ENCODE results near the gene AMPD2.
A peak's percentile ranks its signal among the peaks of the same experiment; 100 is the strongest.
"Not testable (repeated sequence)": the region's sequence is repeated elsewhere in the genome, so short reads cannot be mapped to it uniquely, and the experiment has no call there.

Gene AMPD2

DNA sequence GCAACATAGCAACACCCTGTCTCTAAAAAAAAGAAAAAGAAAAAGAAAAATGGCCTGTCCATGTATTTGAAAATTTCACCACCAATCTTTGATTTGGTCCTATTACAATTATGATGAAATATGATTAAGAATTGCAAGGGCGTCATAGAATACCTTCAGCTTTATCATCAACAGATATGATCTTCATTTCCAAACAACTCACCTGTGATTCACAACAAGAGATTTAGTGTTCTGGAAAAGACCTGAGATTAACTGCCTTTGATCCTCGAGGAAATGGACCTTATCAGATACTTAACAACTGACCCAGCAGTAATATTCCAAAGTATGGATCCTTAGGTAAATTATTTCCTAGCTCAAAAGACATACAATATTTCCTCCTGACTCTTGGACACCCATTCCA lies 32.8 kb downstream of the AMPD2 start:
- no peak for DNase-seq (ENCODE audit: low spot score)

DNA sequence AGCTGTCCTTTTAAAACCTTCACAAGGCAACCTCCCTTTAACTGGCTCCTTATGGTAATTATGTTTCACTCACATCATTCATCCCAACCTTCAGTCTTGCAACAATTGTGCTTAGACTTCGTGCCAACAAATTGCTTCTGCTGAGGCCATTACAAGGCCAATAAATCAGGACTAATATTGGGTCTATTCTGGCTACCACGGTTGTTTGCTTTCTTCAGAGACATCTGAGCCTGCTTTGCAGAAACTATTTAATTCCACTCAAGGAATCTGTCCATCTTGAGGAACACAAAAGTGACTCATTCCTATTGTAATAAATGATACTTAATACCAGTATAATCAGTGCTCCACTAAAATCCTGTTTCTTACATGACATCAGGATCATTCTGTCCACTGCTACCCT lies 33.7 kb downstream of the AMPD2 start:
- no peak for DNase-seq (ENCODE audit: low spot score)

DNA sequence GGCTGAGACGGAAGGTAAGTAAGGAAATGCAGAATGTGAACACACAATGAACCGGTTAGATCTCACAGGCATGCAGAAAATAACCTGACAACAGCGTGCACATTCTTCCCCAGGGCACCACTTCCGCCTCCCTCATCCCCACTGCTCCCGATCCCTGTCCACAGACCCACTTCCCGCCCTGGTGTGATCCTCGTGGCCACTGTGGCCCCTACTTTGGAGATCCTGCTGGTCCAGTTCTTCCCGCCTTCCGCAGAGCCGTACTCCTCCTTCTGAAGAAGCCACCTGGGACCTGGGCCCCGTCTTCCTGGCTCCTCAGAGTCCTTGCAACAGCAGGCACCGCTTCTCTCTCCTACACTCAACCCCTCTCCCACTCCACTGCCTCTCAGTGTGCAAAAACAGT lies 34.9 kb downstream of the AMPD2 start:
- DNase-seq (ENCODE audit: low spot score), result no peak

DNA sequence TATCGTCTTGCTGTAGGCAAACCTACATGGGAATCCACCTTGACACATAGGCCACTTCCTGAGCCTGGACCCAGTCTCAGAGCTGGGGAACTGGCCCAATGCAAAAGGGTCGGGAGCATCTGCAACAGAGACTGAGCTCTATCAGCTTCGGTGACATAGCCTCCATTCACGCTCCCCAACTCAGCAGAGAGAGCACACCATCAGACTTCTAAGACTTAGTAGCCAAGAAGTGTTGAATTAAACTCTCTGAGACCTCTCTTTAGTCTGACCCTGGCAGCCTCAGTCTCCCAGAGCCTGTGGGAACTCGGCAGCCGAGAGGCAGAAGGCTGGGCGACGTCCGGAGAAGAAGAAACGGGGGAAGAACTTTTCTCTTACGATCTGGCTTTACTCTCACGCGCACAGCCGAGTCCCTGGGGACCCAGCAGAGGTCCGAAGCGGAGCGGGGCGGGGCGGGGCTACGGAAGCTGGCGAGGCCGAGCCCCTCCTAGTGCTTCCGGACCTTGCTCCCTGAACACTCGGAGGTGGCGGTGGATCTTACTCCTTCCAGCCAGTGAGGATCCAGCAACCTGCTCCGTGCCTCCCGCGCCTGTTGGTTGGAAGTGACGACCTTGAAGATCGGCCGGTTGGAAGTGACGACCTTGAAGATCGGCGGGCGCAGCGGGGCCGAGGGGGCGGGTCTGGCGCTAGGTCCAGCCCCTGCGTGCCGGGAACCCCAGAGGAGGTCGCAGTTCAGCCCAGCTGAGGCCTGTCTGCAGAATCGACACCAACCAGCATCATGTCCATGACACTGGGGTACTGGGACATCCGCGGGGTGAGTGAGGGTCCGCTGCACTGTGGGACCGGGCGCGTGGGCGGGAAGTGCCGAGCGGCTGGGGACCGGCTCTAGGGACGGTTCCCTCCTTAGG lies 36.2 kb downstream of the AMPD2 start, which contains the start of gene GSTM4:
TSS of gene GSTM4 (plus strand) at position 485 of the 905 bp plus-strand sequence. CDS start at position 776, 291 bp downstream.
- DNase-seq (ENCODE audit: low spot score), result peak; percentile 86

DNA sequence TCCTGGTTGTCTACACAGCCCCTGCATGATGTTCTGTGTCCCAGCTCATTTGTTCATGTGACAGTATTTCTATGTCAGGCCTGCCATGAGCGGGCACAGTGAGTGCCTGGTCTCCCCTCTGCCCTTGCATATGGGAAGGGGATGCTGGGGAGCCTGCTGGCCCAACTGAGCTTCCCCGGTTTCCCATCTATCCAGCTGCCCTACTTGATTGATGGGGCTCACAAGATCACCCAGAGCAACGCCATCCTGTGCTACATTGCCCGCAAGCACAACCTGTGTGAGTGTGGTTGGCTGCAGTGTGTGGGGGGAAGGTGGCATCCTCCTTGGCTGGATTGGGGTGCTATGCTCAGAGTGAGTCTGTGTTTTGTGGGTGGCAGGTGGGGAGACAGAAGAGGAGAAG lies 37.8 kb downstream of the AMPD2 start:
- DNase-seq (ENCODE audit: low spot score), result no peak

DNA sequence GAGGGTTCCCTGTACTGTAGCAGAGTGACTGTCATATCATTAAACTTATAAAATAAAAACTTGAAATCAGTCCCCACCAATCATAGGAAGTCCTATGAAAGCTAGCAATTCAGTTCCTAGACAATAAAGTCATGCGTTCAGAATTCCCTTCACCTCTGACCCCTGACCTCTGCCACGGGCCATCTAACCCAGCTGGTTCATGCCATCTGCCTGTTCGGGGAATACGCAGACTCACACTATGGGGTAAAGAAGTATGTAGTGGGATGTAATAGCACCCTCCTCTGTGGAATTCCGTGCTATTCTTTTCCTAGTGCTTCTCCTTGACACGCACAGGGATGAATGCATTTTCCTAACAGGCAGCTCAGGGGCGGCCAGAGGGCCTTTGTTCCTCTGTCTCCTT lies 38.3 kb downstream of the AMPD2 start:
- no peak for DNase-seq (ENCODE audit: low spot score)

DNA sequence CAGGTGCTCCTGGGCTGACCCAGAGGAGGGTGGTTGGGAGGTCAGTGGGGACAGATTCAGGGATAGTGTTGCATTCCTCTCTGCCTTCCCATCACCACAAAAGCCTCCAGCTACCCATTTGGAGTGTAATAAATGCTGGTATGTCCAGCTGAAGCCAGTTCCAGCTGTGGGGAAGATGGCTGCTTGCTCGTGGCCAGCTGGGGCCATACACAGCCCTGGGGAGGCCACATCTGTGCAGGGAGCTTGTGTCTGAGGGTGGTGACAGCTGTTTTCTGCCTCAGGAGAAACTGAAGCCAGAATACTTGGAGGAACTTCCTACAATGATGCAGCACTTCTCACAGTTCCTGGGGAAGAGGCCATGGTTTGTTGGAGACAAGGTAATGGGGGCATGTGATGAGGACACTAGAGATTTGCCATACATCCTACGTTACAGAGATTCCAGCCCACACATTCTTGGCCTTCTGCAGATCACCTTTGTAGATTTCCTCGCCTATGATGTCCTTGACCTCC lies 39.0 kb downstream of the AMPD2 start:
- no peak for DNase-seq (ENCODE audit: low spot score)

DNA sequence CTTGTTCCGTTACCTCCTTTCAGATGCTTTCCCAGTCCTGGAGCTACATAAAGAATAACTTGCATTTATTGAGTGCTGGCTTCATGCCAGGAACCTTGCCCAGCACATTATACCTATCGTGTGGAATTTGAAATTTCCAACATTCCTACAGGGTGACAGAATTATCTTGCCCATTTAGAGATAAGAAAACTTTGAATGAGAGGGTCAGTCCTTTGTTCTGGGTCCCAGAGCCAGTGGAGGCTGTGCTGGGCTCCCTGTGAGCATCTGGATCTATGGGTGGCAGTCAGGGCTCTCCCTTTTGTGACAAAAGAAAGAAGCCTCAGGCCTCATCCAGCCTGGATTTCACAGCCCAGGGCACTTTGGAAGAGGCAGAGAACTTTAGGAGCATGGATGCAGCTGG lies 39.5 kb downstream of the AMPD2 start:
- DNase-seq (ENCODE audit: low spot score), result peak; percentile 17

DNA sequence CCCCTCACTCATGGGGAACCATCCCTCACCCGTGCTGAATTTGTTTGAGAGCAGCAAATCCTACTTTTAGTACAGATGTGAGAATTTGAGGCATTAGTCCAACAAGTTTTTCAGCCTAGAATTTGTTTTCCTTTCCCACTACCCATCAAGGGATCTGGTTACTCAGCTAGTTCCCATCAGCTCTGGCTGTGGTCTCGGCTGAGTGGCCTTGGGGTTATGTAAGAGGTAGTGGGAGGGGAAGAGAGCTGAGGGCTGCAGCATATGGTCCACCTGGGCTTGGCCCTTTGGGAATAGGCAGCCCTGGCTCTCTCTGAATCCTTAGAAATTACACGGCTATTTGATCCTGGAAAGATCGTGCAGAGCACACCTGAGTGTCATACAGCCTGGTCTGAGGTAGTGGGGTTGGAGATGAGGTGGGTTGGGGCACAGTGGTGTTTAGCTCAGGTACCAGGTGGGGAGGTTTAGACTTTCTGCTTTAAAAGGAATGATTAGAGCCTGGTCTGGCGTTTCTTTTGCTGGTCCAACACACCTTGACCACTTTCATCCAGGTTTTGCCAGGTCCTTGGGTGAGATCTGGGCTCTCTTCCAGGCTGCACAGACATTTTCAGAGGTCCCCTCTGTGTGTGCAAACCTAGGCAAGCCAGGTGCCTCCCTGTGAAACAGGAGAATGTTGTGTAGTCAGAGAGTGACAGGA lies 40.5 kb downstream of the AMPD2 start:
- no peak for DNase-seq (ENCODE audit: low spot score)

DNA sequence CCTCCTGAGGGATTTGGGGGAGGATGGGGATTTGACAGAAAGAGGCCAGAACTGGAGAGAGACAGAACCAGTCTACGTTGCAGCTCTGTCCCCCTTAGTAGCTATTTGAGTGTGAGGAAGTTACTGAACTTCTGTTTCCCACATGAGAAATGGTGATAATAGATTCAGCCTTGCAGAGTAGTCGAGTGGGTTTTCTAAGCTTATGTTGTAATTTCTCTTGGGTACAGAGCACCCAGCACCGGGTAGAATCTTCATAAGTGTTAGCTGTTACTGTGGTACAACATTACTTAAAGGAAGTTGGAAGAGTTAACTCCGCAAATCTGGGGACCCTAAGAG lies 41.0 kb downstream of the AMPD2 start:
- not testable (repeated sequence) for DNase-seq (ENCODE audit: low spot score)

DNA sequence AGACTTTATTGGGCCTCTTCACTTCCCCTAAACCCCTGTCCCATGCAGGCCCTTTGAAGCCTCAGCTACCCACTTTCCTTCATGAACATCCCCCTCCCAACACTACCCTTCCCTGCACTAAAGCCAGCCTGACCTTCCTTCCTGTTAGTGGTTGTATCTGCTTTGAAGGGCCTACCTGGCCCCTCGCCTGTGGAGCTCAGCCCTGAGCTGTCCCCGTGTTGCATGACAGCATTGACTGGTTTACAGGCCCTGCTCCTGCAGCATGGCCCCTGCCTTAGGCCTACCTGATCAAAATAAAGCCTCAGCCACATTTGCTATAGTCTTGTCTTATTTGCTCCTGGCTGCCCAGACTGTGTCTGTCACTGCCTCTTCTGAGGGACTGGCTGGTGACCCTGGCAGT lies 41.8 kb downstream of the AMPD2 start:
- DNase-seq (ENCODE audit: low spot score), result no peak

DNA sequence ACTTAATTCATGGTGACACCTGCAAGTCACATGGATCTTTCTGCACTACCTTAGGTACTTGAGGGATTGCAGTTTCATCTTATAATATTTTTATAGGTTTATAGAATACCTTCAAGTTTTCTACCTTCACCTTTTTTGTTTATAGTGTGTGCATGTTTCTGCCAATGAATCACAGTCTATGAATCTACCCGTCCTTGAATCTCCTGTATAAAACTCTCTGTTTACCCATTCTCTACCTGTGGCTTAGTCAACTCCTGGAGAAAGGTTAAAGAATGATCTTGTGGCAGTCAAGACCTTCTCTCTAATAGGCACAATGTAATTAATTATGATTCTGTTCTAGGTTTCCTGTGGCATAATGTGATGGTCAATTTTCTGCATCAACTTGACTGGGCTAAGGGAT lies 45.0 kb downstream of the AMPD2 start:
- DNase-seq (ENCODE audit: low spot score), result no peak

DNA sequence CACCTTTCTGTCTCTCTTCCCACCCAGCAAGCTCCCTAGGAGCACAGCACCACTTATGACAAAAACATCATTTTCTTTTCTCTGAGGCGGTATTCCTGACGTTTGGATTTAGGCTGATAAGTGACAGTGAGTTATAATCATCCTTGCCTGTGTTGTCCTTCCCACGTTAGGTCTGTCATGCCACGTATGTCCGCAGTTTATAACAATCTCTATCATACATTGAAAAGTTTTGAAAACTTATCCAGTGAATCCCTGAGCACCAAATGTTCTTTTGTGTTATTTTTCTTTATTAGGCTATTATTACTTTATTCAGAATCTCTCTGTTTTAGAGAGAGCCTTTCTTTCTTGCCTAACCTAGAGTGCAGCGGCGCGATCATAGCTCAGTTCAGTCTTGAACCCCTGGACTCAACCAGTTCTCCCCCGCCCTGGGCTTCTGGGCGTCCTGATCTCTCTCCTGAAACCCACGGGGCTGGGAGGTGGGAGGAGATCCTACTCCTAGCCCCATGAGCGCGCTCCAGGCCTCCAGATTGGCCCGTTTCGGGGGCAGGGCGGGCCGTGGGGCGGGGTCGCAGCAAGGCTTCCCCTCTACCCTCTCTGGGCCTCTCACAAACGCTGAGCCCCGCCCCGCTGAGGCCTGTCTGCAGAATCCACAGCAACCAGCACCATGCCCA lies 48.0 kb downstream of the AMPD2 start, which contains the start of gene GSTM2:
TSS of gene GSTM2 (plus strand) at position 606 of the 671 bp plus-strand sequence. CDS start at position 665, 59 bp downstream.
- DNase-seq (ENCODE audit: low spot score), result peak; percentile 96

DNA sequence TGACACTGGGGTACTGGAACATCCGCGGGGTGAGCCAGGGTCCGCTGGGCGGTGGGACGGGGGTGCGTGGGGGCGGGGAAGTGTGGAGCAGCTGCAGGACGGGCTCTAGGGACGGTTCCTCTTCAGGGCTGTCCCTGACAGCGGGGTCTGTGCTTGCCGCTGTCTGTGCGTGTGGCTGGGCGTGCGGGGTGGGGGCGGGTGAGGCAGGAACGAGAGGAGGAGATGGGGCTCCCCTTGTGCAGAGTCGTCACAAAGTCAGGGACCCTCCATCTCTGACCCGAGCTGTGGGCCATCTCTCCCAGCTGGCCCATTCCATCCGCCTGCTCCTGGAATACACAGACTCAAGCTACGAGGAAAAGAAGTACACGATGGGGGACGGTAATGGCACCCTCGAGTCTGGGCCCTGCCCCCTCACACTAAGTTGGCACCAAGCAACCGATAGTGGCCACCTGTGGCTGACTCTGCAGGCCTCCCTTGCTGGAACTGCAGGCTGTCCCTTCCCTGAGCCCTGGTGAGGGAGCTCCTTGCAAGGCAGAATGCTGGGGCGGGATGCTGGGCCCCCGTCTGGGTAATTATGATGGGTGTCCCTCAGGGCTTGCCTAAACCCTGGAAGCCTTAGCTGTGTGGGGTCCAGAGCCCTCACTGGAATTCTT lies 48.6 kb downstream of the AMPD2 start:
- no peak for DNase-seq (ENCODE audit: low spot score)

DNA sequence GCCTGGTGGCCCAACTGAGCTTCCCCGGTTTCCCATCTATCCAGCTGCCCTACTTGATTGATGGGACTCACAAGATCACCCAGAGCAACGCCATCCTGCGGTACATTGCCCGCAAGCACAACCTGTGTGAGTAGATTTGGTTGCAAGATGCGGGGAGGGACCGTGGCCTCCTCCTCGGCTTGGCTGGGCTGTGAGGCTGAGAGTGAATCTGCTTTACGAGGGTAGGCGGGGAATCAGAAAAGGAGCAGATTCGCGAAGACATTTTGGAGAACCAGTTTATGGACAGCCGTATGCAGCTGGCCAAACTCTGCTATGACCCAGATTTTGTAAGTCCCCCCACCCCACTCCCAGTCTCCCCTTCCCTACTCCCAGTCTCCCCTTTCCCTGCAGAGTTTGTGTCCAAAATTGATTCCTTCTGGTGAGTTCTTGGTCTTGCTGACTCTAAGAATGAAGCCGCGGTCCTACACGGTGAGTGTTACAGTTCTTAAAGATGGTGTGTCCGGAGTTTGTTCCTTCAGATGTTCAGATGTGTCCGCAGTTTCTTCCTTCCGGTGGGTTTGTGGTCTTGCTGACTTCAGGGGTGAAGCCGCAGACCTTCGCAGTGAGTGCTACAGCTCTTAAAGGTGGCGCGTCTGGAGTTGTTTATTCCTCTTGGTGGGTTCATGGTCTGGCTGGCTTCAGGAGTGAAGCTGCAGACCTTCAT lies 49.8 kb downstream of the AMPD2 start:
- DNase-seq (ENCODE audit: low spot score), result no peak

DNA sequence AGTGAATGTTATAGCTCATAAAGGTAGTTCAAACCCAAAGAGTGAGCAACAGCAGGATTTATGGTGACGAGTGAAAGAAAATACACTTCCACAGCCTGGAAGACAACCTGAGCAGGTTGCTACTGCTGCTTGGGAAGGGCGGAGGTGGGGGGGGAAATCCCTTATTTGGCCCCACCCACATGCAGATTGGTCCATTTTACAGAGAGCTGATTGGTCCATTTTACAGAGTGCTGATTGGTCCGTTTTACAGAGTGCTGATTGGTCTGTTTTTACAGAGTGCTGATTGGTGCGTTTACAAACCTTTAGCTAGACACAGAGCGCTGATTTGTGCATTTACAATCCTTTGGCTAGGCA lies 50.3 kb downstream of the AMPD2 start:
- not testable (repeated sequence) for DNase-seq (ENCODE audit: low spot score)

DNA sequence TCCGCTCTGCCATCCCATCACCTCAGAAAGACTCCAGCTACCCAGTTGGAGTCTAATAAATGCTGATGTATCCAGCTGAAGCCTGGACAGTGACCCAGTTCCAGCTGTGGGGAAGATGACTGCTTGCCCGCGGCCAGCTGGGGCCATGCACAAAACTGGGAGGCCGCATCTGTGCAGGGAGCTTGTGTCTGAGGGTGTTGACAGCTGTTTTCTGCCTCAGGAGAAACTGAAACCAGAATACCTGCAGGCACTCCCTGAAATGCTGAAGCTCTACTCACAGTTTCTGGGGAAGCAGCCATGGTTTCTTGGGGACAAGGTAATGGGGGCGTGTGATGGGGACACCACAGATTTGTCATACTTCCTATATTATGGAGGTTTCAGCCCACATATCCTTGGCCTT lies 51.4 kb downstream of the AMPD2 start:
- no peak for DNase-seq (ENCODE audit: low spot score)

DNA sequence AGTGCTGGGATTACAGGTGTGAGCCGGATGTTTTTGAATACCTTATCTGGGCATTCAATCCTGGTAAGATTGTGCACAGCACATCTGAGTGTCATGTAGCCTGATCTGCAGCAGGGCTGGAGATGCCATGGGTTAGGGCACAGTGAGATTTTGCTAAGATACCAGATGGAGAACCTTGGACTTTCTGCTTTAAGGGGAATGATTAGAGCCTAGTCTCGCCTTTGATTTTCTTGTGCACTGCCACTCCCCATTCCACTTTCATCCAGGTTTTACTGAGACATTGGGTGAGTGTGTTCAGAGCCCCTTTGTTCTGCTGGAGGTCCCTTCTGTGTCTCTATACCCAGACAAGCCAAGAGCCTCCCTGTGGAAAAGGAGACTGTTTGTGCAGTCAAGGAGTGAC lies 54.2 kb downstream of the AMPD2 start:
- DNase-seq (ENCODE audit: low spot score), result not testable (repeated sequence)

DNA sequence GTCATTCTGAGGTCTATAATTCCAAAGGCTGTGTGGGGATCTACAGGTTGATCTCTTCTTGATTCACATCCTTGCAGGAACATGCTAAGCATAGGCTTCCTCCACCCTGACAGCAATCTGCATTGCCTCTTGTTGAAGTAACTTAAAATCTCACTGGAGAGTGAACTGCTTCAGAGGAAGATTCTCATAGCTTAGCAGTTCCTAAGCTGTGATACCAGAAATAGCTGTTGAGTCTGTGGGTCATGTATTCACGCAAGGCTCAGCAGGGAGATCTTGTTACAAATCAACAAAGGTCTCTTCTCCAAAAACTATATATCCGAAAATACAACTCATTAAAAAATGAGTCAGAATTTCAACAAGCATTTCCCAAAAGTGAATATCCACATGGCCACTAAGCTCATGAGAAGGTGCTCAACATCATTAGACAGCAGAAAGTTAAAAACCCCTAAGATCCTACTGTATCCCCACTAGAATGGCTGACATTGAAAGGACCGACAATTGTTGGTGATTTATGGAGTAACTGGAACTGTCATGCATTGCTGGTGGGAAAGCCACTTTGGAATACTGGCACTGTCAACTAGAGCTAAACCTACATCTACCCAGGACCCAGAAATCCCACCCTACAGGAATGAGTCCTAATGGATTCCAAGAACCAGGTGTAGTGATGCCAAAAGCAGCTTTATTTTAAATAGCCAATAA lies 57.2 kb downstream of the AMPD2 start:
- peak; percentile 23 for DNase-seq (ENCODE audit: low spot score)

DNA sequence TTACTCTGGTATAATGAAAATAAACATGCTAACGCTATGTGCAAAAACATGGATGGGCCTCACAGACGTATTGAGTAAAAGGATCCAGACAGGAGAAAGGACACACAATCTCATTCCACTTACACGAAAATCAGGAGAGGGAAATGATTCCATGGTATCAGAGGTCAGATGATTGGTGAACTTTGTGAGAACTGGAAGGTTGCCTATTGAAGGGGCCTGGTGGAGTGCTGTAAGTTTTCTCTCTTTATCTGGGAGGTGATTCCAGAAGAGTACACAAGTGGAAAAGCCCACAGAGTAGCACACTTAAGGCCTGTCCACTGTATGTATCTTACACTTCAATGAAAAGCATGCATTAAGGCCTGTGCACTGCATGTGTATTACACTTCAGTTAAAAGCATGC lies 57.8 kb downstream of the AMPD2 start:
- no peak for DNase-seq (ENCODE audit: low spot score)

DNA sequence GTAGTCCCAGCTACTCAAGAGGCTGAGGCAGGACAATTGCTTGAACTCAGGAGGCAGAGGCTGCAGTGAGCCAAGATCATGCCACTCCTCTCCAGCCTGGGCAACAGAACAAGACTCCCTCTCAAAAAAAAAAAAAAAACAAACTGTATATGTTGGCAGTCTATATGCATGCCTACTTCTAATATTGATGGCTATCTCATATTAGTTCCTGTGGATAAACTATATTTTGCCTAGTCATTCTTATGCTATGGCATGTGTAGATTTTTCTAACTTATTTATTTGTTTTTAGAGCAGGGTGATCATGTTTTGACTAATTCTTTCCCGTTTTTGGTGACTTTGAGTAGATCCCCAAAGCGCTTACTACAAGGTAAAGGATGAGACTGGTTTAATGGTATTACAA lies 59.0 kb downstream of the AMPD2 start:
- not testable (repeated sequence) for DNase-seq (ENCODE audit: low spot score)
